OCI-LY7 (cell line): ENCODE data around the gene CRYBB1. TPM values are rescaled to one million over a fixed set of nuclear protein-coding genes. Genes with fewer than 3 reads are reported as not detected.

Experiments used
- BruUV-seq: library from RNA; stranded (reverse); fragments of 400-500 nt; replicated peaks from 2 replicates; lab custom pipeline; 2021; lab: Mats Ljungman, UMichigan
- CTCF ChIA-PET: fragments of 300-600 bp; sonication (Branson Sonifier 250); formaldehyde crosslinking; loops from one replicate; lab custom pipeline; 2022; ENCODE audit warnings: antibody characterized with exemption; ENCODE audit not compliant: unreplicated experiment; lab: Charles Lee
- POLR2A ChIA-PET: fragments of 300-600 bp; sonication (Branson Sonifier 250); formaldehyde crosslinking; loops from one replicate; lab custom pipeline; 2022; ENCODE audit warnings: antibody characterized with exemption; lab: Charles Lee
- DNase-seq: peaks from one replicate; pipeline ENCODE4 v3.0.0-alpha.2; 2015; ENCODE audit warnings: low spot score
- H2AFZ ChIP-seq: fragments of 200-600 bp; sonication (generic), shearing (Covaris generic); 2 replicates; pipeline ENCODE4 v1.6.1; 2014; ENCODE audit warnings: mild to moderate bottlenecking, antibody characterized with exemption, low read length, moderate library complexity
- H3K27ac ChIP-seq: fragments of 200-600 bp; sonication (generic); 2 replicates; pipeline ENCODE4 v1.5.1; 2014; ENCODE audit warnings: mixed run types, low read depth, mild to moderate bottlenecking, moderate library complexity, low read length, inconsistent platforms; ENCODE audit not compliant: poor library complexity, severe bottlenecking
- H3K36me3 ChIP-seq: fragments of 200-600 bp; sonication (generic); 2 replicates; pipeline ENCODE4 v1.6.1; 2014; ENCODE audit warnings: mild to moderate bottlenecking, antibody characterized with exemption, low read length, moderate library complexity, mixed read lengths; ENCODE audit not compliant: insufficient read depth
- H3K4me1 ChIP-seq: fragments of 200-600 bp; sonication (generic); 2 replicates; pipeline ENCODE4 v1.5.1; 2014; ENCODE audit warnings: mild to moderate bottlenecking, low read length; ENCODE audit not compliant: insufficient read depth, poor library complexity, severe bottlenecking
- H3K4me2 ChIP-seq: fragments of 200-600 bp; sonication (generic); 2 replicates; pipeline ENCODE4 v1.6.1; 2014; ENCODE audit warnings: mild to moderate bottlenecking, low read length
- H3K4me3 ChIP-seq: fragments of 200-600 bp; sonication (generic); 2 replicates; pipeline ENCODE4 v1.5.1; 2014; ENCODE audit warnings: mild to moderate bottlenecking, low read depth, low read length; ENCODE audit not compliant: poor library complexity, severe bottlenecking
- H3K79me2 ChIP-seq: fragments of 200-600 bp; sonication (generic); 2 replicates; pipeline ENCODE4 v1.6.1; 2016; ENCODE audit warnings: low read depth, mild to moderate bottlenecking, low read length, moderate library complexity, mixed read lengths; ENCODE audit not compliant: insufficient read depth
- H3K9me2 ChIP-seq: fragments of 200-600 bp; sonication (generic); 2 replicates; pipeline ENCODE4 v1.6.1; 2016; ENCODE audit warnings: mild to moderate bottlenecking, low read length, mixed read lengths; ENCODE audit not compliant: insufficient read depth
- H3K9me3 ChIP-seq: fragments of 200-600 bp; sonication (generic); 2 replicates; pipeline ENCODE4 v1.6.1; 2014; ENCODE audit warnings: mild to moderate bottlenecking, mixed run types, low read length, mixed read lengths
- H4K20me1 ChIP-seq: fragments of 200-600 bp; sonication (generic); 2 replicates; pipeline ENCODE4 v1.6.1; 2014; ENCODE audit warnings: mild to moderate bottlenecking, antibody characterized with exemption, low read length, moderate library complexity, mixed read lengths; ENCODE audit not compliant: insufficient read depth
- CTCF ChIP-seq: fragments of 200-600 bp; sonication (generic); conservative IDR thresholded peaks from 2 replicates; pipeline ENCODE4 v1.5.1; 2014; ENCODE audit warnings: mild to moderate bottlenecking, antibody characterized with exemption, low read length, moderate library complexity, mixed read lengths
- EZH2phosphoT487 ChIP-seq: fragments of 200-600 bp; sonication (generic); IDR thresholded peaks from 2 replicates; pipeline ENCODE4 v1.6.1; 2018; ENCODE audit warnings: low read depth, borderline replicate concordance, mild to moderate bottlenecking, mixed run types, antibody characterized with exemption, low read length, moderate library complexity, mixed read lengths
- intact Hi-C: fragments of 100-400 bp; cut with micrococcal nuclease; formaldehyde crosslinking; loops from one replicate; pipeline ENCODE4 v1.10.0; 2022; ENCODE audit not compliant: unreplicated experiment
- total RNA-seq, 2 experiments: library from RNA; depleted of rRNA in 1 of 2; stranded (reverse); fragments of >200 nt in 1 of 2; shearing (Covaris generic) in 1 of 2; gene quantifications; 2 replicates each; pipeline ENCODE4 v1.2.3, GENCODE V29; 2014 to 2022

The CRYBB1 gene
- total RNA-seq, 2 experiments from 2014 or later, result 0.35 TPM; not detected in 1

DNA sequence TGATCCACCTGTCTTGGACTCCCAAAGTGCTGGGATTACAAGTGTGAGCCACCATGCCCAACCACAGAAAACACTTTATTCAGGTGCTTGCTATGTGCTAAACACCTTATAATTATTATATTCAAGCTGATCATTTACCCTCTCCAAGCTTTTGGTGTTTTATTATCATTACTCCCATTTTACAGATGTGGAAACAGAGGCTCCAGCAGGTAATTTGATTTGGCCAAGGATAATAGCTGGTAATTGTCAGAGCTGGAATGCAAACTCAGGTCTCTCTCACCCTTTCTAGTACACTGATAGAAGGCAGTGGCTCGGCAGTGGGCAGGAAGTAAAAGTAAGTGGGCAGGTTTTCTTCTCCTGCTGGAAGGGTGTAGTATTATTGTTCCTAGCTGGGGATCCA lies 24.1 kb downstream of the CRYBB1 start:
- no peaks in the 10 kb centered on the region for H3K79me2 ChIP-seq
- TF ChIP-seq CTCF, result no peak
- no peak for DNase-seq
- no peaks in the 10 kb centered on the region for H3K9me3 ChIP-seq
- H2AFZ ChIP-seq, result no peak overlapping the region
- H3K27ac ChIP-seq, result no peak overlapping the region
- H3K4me1 ChIP-seq, result peaks cover 35% of the 10 kb centered on the region
- BruUV-seq, result no TSS peak
- POLR2A ChIA-PET, result interaction anchor here (0.6 to 1.2 kb wide), 2 partner anchors 12 to 42 kb away, joined by 4 to 5 read pairs; no protein-coding TSS in a partner anchor
- CTCF ChIA-PET, result no interaction called here
- intact Hi-C loops, result loop anchor here (2.0 kb wide), 1 partner anchor 59 kb away; no protein-coding TSS in a partner anchor
- H4K20me1 ChIP-seq, result no peaks in the 10 kb centered on the region
- H3K4me3 ChIP-seq, result no peak overlapping the region
- H3K36me3 ChIP-seq, result no peaks in the 10 kb centered on the region
- no peaks in the 10 kb centered on the region for H3K9me2 ChIP-seq
- H3K4me2 ChIP-seq, result no peak overlapping the region

DNA sequence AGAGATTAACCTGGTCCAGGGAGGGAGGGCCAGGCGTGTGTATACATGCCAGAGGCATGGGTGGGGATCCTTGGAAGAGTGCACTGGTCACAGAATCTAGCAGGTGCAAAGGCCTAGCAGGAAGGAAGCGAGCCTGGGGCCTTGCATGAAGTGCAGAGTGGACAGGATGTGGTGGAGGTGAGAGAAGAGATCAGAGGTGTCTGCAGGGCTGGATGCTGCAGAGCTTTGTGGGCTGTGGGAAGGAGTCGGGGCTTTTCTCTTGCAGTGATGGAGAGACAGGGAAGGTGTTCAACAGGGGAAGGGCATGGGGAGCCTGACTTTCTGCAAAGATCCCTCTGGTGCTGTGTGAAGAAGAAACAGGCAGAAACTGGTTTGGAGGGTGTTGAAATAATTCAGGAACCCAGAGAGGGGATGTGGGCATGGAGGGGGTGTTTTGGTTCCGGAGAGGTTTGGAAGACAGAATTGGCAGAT lies 25.4 kb downstream of the CRYBB1 start:
- Histone ChIP-seq H3K9me2 (no peaks in the 10 kb centered on the region), H3K4me2 (peak overlapping the region; percentile 53), H3K4me1 (peaks cover 38% of the 10 kb centered on the region), H2AFZ (peak overlapping the region; percentile 47; the same call in 1 of the 2 replicates), H3K4me3 (peak overlapping the region; percentile 6), H3K9me3 (peaks cover 5% of the 10 kb centered on the region; the same call in 1 of the 2 replicates), H3K36me3 (peaks cover 4% of the 10 kb centered on the region; the same call in 1 of the 2 replicates), H3K79me2 (peaks cover 10% of the 10 kb centered on the region; the same call in 1 of the 2 replicates), H4K20me1 (no peaks in the 10 kb centered on the region), H3K27ac (peak overlapping the region; percentile 35)
- no peak for TF ChIP-seq EZH2phosphoT487
- no TSS peak for BruUV-seq
- DNase-seq, result peak; percentile 80
- CTCF ChIA-PET, result no interaction called here
- POLR2A ChIA-PET, result interaction anchor here (0.8 to 1.9 kb wide), 10 partner anchors 9 to 110 kb away, joined by 3 to 10 read pairs (median 4); no protein-coding TSS in a partner anchor
- intact Hi-C loops, result loop anchor here (2.0 kb wide), 1 partner anchor 58 kb away; no protein-coding TSS in a partner anchor

DNA sequence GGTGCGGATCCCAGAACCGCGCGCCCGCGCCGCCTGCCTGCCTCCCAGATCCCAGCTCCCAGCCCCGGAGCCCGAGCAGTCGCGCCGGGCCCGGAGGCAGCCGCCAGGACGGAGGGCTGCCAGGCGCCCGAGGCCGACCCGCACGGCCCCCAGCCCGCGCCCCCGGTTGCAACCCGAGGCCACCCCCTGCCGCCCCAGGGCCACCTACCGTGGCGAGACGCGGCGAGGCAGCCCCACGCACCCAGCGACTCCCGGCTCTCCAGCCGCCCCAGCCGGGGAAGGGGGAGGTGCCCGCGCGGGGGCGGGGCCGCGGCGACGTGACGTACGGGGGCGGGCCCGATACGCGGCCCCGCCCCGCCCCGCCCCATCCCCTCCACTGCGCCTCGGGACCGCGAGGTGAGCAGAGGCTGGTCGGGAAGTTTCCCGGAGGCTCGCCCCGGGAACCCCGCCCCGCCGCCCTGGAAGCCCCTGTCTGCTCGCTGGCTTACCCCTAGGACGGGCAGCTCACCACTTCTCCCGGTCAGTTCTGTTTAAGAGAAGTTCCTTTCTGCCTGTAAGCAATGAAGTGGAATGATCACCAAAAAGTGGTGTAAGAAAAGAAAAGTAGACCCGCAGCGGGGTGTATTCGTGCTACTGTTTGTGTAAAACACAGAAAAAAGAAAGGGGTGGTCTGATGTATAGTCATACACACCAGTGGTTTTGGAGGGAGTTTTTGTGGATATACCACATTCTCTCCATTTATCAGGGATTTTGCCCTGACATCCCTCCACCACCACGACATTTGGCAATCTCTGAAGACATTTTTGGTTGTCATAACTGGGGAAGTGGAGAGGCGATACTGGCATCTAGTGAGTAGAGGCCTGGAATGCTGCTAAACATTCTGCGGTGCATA lies 27.7 kb downstream of the CRYBB1 start, which contains the start of gene TPST2:
TPST2 (minus strand) TSS at position 288 of the 892 bp plus-strand sequence. CDS start 48,502 bp downstream, outside the sequence.
- BruUV-seq, result no TSS peak
- Histone ChIP-seq H3K4me3 (peak within 1 kb of the TSS; percentile 91), H3K4me2 (peak within 1 kb of the TSS; percentile 96), H3K9me2 (no peaks in the 10 kb centered on the region), H3K4me1 (peaks cover 44% of the 10 kb centered on the region), H3K27ac (peak within 1 kb of the TSS; percentile 23), H4K20me1 (no peaks in the 10 kb centered on the region), H3K79me2 (peaks cover 10% of the 10 kb centered on the region; the same call in 1 of the 2 replicates), H2AFZ (peak within 1 kb of the TSS; percentile 83), H3K36me3 (peaks cover 4% of the 10 kb centered on the region; the same call in 1 of the 2 replicates), H3K9me3 (peaks cover 5% of the 10 kb centered on the region; the same call in 1 of the 2 replicates)
- TF ChIP-seq CTCF (no peak), EZH2phosphoT487 (no peak)
- ChIA-PET CTCF (interaction anchor here (0.6 kb wide), 2 partner anchors 17 to 226 kb away, joined by 3 read pairs; no protein-coding TSS in a partner anchor), POLR2A (interaction anchor here (0.7 kb wide), 1 partner anchor 46 kb away, joined by 3 read pairs; no protein-coding TSS in a partner anchor)
- intact Hi-C loops, result loop anchor here (1.0 kb wide), 1 partner anchor 10 kb away; no protein-coding TSS in a partner anchor
- peak; percentile 83 for DNase-seq
